NCI-H526 treated with DMSO at 0.1 percent for 48 hours (cell line): Measurements from ENCODE around the gene FRAT2.

Experiments used
- DNase-seq: peaks from one replicate; lab custom pipeline; 2025; lab: John Stamatoyannopoulos, UW

The FRAT2 gene, protein sequence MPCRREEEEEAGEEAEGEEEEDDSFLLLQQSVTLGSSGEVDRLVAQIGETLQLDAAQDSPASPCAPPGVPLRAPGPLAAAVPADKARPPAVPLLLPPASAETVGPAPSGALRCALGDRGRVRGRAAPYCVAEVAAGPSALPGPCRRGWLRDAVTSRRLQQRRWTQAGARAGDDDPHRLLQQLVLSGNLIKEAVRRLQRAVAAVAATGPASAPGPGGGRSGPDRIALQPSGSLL

DNA sequence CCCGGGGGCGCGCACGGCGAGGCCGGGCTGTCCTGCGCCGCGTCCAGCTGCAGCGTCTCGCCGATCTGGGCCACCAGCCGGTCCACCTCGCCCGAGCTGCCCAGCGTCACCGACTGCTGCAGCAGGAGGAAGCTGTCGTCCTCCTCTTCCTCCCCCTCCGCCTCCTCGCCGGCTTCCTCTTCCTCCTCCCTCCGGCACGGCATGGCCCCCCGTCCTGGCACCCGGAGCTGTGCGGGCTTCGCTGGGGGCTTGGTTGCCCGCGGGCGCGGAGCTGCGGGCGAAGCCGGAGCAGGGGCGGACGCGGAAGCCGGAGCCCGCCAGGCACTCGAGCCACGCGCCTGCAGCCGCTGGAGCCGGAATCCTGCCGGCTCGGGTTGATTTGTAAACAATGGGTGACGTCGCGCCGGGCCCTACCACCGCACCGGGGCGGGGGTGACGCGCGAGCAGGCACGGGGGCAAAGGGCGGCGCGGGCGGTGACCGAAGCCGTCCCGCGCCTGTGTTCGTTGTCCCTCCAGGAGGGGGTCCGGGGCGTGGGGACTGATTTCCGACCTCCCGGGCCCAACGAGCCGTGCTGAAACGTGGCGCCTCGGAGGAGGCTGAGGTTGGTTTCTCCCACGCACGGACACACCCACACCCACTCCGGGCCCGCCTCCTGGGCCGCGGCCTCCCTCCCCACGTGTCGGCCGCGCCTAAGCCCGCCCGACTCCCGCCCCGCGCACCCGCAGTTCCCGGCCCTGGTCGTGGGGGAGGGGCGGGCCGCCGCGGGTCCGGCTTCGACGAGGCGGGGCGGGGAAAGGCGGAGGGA is at the start of gene FRAT2:
Gene FRAT2, minus strand, starts transcription at position 360 of the 806 bp plus-strand sequence. Its CDS starts 157 bp downstream, at position 203.
- peak; percentile 51 for DNase-seq

GRCh38 chr10:97384156-97384555 is 49.6 kb upstream of the FRAT2 start:
- DNase-seq: no peak

GRCh38 chr10:97383159-97383558 is 48.6 kb upstream of the FRAT2 start:
- no peak for DNase-seq

- no peak for DNase-seq
Observed at GRCh38 chr10:97381626-97382025, 47.1 kb upstream of the FRAT2 start.

- no peak for DNase-seq
Observed at GRCh38 chr10:97380516-97380915, 46.0 kb upstream of the FRAT2 start.

- DNase-seq: no peak
Observed at GRCh38 chr10:97378933-97379921, 44.7 kb upstream of the FRAT2 start.

GRCh38 chr10:97376413-97376812 is 41.9 kb upstream of the FRAT2 start:
- DNase-seq: no peak

DNA sequence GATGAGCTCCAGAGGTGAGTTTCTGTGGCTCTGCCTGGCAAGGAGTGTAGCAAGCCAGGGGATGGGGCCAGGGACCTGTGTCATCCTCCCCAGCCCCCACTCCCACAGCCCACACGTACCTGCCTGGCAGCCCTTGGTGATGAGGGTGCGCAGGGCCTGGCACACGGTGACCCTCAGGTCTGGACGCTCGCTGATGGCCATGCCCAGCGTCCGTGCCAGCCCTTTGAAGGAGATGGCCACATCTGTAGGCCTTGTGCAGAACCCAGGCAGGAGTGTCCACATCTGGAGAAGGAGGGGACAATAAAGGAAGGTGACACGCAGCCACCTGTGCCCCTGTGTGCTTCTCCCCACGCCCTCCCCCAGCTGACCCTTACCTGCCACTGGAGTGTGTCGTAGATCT is 38.9 kb upstream of the FRAT2 start:
- DNase-seq: no peak

- DNase-seq: no peak
Observed at GRCh38 chr10:97372233-97372875, 37.8 kb upstream of the FRAT2 start.

GRCh38 chr10:97371696-97372095 is 37.2 kb upstream of the FRAT2 start:
- DNase-seq: no peak

GRCh38 chr10:97367126-97367649 is 32.7 kb upstream of the FRAT2 start:
- no peak for DNase-seq

DNA sequence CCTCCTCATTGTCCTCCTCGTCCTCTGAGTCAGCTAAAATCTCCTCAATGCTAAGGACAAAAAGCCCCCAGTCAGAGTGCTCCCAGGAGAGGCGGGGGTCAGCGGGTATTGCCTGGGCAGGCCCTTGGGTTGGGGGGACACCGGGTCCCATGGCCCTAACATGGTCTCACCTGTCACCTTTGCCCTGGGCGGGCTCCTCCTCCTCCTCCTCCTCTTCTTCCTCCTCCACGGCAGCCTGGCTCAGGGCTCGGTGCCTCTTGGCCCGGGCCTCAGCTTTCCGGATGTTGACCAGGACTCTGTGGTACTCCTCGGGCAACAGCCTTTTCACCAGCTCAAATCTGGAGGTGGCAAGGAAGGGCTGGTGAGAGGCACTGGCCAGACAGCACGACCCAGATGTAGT is 32.0 kb upstream of the FRAT2 start:
- no peak for DNase-seq

DNA sequence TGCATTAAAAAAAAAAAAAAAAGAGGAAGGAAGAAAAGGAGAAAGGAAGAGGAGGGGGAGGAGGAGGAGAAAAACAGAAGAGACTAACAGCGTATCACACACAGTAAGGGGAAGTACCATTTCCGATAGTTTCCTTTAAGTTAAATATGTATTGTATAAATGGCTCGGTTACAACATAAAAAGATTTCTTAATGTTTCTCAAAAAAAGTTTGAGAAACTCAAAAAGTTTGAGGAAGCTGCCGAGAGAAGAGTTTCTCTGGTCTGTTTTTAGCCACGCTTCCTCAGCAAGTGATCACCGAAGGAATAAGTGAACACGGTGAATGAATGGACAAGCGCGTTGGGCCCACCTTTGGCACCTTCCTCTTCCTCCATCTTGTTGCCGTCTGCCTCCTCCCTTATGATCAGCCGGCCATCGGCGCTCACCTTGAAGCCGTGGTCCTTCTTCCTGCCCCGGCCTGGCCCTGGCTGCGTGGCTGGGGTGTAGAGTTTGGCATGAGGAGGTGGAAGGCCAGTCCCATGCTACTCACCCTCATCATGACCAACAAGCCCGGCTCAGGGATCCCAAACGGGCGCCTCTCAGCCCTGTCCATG is 31.3 kb upstream of the FRAT2 start:
- no peak for DNase-seq

DNA sequence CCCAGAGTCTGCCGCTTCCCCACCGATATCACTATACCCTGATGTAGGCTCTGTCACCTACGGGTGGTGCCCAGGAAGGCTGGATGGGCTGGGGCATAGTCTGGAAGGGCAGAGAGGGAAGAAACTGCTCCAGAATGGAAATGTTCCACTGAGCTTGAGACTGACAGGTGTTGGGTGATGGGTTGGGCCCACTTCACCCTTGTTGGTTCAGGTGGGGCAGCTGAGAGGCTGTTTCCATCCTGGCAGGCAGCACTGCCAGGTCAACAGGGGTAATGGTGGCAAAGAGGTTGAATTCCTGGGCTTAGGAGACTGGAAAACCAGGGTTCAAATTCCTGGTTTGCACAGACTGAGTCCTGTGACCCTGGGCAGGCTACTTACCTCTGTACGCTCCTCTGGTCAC is 28.5 kb upstream of the FRAT2 start:
- DNase-seq: no peak

DNA sequence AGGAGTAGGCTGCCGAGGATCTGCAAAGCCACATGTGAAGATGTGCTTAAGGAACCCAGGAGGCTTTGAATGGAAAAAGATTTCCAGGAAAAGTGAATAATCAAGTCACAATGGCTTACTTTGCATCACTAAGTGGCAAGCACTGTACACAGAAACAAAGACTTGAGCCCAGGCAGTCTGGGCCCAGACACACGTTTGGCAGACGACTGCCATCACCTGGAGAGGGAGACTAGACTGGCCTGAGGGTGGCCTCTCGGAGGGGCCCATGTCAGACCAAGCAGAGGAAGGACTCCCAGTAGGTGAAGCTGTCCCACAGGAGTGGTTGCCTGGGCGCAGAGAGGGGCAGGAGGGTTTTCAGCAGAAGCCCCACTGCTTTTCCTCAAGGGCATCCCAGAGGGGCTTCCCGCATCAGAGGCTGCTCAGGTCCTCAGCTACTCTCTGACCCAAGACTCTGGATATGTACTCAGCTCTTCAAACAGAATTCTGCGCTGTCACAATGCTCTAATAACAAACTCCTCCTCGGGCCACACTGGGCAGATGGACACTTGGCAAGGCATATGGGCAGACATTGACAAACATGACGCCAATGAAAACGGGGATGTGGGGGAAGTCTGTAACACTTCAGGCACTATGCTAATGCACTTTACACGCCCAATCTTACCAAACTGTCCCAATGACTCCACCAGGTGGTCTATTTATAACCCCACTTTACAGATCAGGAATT is 27.9 kb upstream of the FRAT2 start:
- DNase-seq: no peak

DNA sequence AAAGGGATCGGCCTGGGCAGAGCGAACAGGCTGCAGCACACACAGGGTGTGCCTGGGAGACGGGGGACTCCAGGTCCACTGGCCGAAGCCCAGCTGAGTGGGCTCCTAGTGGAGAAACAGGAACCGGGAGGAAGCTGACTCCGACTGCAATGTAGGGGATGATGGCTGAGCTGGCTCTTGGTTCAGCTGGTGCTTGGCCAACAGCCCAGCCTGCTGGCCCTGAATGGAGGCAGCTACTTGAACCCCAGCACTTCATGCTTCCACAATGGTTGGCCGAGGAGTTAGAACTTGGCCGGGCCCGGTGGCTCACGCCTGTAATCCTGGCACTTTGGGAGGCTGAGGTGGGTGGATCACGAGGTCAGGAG is 27.0 kb upstream of the FRAT2 start:
- no peak for DNase-seq

DNA sequence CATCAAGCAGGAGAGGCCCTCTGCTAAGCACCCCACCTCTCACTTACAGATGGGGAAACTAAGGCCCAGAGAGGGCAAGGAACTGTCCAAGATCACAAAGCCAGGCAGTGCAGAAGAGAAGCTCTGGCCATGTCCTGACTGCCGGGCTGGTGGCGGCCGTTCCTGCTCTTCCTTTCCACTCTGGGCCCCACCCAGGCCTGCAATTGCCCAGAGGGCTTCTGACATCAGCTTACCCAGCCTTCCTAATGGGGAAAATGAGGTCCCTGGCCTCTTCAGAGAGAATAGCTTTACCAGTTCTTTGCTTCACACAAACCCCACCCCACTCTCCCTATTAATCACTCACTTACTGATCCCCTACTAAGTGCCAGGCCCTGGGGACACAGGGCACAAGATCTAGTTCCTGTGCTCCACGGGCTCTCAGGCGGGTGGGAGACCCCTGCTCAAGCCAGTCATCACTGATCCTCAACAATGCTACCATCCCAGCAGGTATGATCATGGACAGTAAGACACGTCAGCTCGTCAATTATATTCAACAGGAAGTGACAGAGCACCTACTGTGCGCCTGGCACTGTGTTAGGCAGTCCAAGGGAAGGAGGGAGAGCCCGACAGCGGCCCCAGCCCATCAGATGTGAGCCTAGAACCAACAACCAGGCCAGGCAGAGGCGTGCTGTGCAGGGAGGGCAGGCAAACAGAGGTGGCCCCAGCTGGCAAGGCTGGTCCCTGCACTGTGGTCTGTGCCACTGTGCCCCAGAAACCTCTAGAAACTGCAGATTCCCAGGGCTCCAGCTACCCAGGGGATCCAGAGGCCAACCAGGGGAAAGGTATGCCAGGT is 26.4 kb upstream of the FRAT2 start:
- no peak for DNase-seq

DNA sequence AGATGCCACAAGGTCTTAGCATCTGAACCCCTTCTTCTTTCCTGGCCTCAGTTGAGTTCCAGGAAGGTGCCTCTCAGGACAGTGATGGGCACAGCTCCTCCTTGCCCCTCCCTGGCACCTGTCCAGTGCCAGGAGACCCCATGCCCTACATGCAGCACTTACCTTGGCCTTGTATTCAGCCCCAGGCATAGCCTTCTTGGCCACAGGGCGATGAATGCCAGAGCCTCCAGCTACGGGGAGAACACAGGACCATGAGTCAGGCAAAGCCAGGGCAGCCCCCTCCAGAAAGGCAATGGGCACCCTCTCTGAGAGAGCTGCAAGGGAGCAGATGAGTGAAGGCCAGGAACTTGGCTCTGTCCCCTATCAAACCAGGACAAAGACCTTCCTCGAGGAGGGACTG is 24.3 kb upstream of the FRAT2 start:
- DNase-seq: no peak

DNA sequence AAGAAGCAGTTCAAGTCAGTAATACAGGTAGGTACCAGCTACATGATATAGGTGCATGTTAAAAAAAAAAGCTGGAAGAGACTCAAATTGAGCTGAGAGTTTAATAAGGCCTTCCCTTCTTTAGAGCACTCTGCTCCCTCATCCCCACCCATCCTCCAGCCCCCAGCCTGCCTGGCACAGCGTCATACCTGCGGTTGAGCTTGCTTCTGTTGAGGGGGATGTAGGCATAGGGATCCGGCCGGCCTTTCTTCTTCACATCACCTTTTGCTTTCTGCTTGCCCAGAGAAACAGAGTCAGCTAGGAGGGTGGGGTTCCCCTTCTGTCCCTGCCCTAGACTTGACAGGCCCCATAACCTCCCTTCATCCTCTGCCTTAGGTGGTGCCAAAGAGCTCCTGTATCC is 23.8 kb upstream of the FRAT2 start:
- no peak for DNase-seq

- no peak for DNase-seq
Observed at GRCh38 chr10:97356918-97357317, 22.4 kb upstream of the FRAT2 start.
